SK-N-SH (cell line): ENCODE results near the gene PRSS16.

ENCODE experiments used
- CHD2 ChIP-seq: fragments of 150-350 bp; IDR thresholded peaks from 2 replicates; pipeline ENCODE4 v1.6.1; 2018; ENCODE audit warnings: low read length; ENCODE audit not compliant: partially characterized antibody
- CTCF ChIP-seq: fragments of 200-600 bp; sonication (generic); IDR thresholded peaks from 2 replicates; pipeline ENCODE4 v1.6.1; 2017; ENCODE audit warnings: antibody characterized with exemption, mild to moderate bottlenecking, moderate library complexity
- FOXM1 ChIP-seq: IDR thresholded peaks from 2 replicates; pipeline ENCODE4 v1.4.0; 2012; ENCODE audit warnings: low read depth, mild to moderate bottlenecking
- POLR2AphosphoS5 ChIP-seq: IDR thresholded peaks from 2 replicates; pipeline ENCODE4 v1.6.1; 2012; ENCODE audit warnings: low read depth, low read length
- RFX5 ChIP-seq: IDR thresholded peaks from 2 replicates; pipeline ENCODE4 v1.6.1; 2012; ENCODE audit warnings: mild to moderate bottlenecking, improper control_type of control experiment, low read length
- SIN3A ChIP-seq: IDR thresholded peaks from 2 replicates; pipeline ENCODE4 v1.6.1; 2012; ENCODE audit warnings: low read depth, mild to moderate bottlenecking, low read length, moderate library complexity, borderline replicate concordance
- TF ChIP-seq, protein P1 (sequence below): IDR thresholded peaks from 2 replicates; pipeline ENCODE4 v1.4.0; 2012; ENCODE audit warnings: low read depth, borderline replicate concordance

GRCh38 chr6:27263886-27264285, 16.4 kb downstream of the PRSS16 start:
- TF ChIP-seq, protein P1, sequence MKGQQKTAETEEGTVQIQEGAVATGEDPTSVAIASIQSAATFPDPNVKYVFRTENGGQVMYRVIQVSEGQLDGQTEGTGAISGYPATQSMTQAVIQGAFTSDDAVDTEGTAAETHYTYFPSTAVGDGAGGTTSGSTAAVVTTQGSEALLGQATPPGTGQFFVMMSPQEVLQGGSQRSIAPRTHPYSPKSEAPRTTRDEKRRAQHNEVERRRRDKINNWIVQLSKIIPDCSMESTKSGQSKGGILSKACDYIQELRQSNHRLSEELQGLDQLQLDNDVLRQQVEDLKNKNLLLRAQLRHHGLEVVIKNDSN: no peak
- no peak for TF ChIP-seq CTCF
- TF ChIP-seq RFX5: no peak
- TF ChIP-seq POLR2AphosphoS5: no peak
- TF ChIP-seq CHD2: no peak
- no peak for TF ChIP-seq SIN3A
- no peak for TF ChIP-seq FOXM1
